Measurements from ENCODE around the gene IRAK1.
"Not testable (repeated sequence)": the region's sequence is repeated elsewhere in the genome, so short reads cannot be mapped to it uniquely, and the experiment has no call there.

The IRAK1 gene

DNA sequence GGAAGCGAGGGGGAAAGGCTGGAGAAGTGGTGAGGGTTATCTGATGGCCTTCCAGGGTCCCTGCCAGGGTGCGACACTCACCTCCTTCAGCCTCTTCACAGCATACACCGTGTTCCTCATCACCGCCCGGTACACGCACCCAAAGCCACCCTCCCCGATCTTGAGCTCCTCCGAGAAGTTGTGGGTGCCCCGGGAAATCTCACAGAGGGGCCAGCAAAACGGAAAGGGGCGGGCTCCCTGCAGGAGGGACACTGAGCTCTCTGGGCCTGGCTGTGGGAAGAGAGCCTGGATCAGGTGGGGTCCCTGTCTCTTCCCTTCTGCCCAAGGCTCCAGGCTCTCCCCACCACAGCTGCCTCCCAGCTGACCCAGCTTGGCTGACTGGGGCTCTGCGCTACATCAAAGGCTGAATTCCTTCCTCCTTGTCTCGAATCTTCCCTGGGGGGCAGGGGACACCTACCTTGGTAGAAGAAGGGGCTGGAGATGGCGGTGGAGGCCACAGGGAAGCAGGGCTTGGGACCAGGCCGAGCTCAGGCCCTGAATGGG is 1.1 kb downstream of the IRAK1 start:
- DNase-seq, result no peak

DNA sequence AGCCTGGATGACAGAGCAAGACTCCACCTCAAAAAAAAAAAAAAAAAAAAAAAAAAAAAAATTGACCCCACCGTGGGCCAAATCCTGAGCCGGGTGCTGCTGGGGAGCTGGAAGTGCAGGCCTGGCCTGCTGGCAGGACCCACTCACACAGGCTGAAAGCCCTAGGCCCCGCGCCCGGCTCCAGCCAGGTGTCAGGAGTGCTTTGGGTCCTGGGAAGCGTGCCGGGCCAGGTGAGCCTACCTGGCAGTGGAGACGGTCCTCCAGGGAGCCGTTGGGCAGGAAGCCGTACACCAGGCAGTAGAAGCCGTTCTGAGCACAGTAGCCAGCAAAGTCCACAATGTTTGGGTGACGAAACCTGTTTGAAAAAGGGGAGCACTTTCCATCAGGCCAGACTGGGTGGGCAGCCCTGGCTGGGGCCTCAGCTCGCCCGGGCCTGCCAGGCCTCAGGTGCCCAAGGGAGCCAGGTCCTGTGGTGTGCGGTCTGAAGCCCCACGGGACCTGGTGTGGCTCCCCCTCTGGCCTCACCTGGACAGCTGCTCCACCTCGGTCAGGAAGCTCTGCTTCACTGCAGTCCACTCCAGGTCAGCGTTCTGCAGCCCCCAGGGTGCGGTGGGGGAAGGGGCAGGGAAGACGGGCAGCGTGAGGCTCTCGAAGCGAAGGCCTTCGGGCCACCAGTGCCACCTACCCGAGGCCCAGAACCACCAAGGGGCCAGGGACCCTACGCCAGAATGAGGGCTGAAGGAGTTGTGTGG is 1.8 kb downstream of the IRAK1 start:
- DNase-seq, result no peak

DNA sequence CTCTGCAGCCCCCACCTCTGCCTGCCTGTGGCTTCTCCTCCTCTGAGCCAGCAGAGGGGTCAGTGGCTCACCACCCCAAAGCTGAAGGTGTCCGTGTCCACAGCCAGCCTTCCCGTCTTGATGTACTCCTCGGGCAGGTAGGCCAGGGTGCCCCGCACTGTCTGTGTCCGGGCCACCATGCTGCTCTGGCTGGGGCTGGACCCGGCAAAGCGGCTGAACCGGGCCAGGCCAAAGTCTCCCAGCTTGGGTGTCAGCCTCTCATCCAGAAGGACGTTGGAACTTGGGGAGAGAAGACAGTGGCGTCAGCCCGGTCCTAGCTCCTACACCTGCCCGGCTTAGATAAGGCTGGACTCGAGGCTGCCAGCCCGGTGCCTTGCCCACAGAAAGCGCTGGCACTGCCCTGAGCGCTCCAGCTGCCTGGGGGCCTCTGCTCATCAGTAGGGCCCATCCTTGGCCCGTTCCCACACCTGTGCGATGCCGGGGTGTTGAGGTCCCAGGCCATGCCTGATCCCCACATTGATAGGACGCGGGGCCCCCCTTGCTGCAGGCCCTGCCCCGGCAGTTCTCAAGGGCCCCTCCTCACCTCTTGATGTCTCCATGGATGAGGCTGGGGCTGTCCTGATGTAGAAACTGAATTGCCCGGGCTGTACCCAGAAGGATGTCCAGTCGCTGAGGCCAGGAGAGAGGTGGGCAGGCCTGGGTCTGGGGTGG is 3.2 kb downstream of the IRAK1 start:
- no peak for DNase-seq

DNA sequence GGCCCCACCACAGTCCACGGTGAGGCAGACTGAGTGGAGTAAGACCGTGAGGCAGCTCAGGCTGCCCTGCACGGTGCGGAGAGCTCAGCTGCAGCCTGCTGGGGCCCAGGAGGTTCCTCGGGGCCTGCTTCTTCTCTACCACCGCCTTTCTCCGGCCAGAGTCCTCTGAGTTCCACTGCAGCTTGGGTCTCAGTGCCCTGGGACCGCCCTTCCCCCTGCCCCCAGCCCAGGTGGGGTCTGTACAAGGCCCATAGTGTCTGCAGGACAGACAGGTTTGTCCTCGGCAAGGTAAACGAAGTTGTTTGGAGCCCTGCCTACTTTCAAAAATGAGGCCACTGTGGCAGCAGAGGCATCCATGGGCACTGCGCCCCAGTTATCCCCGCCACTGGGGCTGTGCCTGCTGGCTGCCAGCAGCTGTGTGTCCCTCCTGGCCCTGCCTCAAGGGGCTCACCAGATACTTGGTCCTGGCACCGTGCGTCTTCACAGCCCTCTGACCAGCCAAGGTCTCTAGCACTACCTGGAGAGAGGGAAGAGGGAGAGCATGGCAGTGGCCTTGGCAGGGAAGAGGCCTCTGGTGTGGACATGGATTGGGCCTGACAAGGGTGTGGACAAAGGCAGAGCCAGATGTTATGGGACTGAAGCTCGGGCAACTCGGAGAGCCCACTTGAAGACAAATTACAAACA is 4.0 kb downstream of the IRAK1 start:
- DNase-seq, result no peak

DNA sequence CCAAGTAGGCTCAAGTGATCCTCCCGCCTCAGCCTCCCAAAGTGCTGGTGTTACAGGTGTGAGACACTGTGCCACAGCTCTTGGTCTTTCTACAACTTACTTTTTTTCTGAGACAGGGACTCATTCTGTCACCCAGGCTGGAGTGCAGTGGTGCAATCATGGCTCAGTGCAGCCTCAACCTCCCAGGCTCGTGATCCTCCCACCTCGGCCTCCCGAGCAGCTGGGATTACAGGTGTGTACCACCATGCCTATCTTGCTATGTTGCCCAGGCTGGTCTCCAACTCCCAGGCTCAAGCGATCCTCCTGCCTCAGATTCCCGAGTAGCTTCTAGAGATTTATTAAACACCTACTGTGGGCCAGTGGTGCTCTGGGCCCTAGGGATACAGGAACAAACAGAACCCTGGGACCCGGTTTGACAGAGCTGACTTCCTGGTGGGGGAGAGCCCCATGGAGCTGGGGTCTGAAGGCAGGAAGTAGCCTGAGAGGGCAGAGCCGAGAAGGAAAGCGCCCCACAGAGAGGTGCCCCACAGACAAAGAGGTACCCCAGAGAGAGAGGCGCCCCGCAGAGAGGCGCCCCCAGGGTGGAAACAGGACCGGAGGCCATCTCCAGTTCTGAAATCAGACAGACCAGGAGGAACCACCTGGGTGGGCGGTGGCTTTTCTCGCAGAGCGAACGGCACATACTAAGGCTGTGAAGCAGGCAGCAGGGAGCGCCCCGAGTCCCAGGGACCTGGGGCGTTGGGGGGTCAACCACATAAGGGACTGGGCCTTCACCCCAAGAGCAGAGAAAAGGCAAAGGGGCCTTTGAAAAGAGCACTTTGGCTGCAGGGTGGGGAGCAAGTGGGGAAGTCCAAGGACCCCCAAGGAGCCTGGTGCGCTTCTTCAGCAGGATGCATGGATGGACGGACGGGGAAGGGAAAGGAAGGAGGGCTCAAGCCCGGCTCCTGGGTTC is 5.0 kb downstream of the IRAK1 start:
- no peak for DNase-seq

DNA sequence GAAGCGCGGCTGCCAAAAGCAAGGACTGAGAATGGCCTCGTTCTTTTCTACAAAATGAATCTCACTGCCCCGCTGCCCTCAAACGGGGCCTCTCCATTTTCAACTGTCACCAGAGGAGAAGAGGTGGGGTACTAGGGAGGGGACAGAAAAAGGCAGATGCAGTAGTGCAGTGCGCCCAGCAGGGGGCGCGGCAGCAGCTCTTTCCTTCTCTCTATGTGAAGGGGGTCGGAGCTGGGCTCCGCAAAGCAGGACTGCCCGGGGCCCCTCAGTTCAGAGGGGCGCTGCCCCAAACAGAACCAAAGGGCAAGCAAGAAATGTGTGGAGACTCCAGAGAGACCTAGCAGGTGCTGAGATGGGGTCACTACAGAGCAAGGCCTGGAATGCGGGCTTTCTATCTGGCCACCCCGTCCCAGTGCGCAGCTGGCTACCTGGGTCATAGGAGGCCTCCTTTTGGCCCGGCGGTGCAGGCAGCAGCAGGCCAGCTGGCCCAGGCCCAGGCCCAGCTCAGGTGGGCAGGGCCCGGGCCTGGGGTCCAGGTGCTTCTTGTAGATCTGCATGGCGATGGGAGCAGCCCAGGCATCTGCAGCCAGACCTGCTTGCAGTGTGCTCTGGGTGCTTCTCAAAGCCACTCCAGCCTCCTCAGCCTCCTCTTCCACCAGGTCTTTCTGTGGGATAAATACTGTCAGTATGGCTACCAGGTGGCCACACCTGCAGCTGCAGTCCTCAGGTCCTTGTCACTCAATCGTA is 5.9 kb downstream of the IRAK1 start:
- DNase-seq, result peak; percentile 46 to 51

DNA sequence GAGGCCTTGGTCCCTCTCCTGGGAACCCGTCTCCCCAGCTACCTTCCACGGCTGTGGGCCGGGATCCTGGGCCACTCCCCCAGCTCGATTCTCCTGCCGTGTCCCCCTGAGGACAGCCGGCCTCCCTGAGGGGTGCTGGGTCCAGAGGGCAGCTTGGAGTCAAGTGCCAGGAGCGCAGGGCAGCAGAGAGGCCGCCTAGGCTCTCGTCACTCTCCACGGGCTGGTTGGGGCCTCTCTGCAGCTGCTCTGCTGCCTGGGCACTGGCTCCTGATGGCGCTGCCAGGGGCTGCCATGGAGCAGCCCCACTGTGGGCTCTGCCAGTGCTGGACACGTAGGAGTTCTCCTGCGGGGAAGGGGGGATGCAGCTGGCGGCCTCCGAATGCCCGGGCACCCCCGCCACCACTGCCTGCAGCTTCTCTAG is 6.7 kb downstream of the IRAK1 start:
- no peak for DNase-seq

DNA sequence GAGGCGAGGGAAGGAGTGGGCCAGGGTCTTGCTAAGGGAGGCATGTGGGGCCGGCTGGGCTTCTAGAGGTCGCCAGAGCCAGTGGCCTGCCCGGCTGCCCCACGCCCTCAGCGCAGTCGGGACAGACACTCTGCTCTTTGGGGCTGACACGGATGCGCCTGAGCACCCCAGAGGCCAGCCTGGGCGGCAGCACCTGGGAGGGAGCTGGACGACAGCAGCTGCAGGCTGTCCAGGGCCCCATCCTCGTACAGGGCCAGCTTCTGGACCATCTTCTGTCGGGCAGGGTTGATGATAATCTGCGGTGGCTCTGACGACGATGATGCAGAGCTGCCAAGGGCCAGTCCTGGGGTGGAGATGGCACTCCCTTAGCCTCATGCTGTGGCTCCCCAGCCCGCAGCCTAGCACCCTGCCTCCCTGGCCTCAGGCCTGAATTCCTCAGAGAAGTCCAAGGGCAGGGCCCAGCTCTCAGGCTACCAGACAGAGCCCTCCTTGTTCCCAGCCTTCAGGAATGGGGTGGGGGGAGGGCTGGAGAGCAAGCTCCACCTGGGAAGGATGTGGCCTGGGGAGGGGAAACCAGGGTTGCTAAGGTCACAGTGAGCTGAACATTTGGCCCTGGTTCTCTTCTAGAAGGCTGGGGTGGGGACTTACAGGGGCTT is 7.2 kb downstream of the IRAK1 start:
- no peak for DNase-seq

DNA sequence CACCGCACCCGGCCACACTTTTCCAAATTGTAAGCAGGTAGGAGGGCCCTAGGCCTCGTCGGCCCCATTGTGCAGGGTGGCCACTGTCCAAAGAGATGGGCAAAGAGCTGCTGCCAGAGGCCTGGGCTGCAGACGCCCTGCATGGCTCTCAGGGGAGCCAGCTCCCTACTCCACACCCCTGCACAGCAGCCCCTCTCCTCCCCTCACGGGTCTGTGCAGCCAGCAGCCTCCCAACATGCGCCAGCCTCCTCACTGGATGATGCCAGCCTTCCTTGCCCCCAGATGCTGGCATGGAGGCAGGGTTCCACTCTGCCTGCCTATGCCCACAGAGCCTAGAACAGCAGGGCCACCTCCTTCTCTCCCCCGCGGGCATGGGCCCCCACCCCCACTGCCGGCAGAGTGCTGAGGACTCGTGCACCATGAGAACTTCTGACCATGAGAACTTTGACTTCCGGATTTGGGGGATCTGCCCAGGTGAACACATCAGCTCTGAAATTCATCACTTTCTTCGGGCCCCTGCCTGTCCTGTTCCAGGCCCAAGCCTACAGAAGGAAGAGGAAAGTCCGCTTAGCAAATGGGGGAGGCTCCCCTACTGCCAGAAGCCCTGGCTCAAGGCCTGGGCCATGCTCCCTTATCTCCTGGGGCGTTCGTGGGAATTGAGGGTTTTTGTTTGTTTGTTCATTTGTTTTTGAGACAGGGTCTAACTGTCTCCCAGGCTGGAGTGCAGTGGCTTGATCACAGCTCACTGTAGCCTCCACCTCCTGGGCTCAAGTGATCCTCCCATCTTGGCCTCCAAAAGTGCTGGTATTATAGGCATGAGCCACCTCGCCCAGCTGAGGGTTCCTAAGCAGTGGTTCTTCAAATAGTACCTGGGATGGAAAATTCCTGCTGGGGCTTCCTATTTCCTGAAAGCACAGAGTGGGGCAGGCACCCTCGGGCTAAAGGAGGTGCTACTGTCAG is 8.0 kb downstream of the IRAK1 start:
- DNase-seq, result no peak

DNA sequence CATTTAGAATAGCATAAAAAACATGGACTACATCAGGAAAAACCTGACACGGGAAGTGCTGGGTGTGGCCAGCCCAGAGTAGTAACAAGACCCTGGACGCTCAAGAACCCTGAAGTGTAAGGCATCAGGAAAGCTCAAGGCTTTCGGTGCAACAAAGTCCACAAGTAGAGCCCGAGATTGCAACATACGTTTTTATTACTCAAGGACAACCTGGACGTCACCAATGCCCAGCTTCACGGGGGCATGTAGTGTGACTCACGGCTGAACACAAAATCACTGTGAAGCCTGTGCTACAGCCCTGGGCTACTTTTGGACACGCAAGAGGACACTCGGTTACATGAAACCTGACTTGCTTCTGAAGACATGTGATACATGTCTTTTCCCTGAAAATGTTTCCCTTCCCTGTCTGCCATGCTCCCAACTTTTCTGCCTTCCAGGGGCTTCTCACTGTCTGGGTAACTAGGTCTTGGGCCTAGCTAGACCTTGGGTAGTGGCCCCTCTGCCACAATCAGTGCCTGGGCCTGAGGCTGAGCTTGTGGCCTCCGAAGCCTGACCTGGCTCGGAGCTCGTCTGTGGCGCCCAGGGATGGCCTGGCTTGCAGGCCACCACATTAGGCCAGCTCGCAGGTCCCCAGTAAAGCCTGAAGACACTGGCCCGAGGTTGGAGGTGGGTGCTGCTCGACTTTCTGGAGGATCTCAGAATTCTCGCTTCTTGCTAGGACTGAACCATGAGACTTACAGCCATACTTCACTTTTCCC is 9.2 kb downstream of the IRAK1 start:
- DNase-seq, result no peak

DNA sequence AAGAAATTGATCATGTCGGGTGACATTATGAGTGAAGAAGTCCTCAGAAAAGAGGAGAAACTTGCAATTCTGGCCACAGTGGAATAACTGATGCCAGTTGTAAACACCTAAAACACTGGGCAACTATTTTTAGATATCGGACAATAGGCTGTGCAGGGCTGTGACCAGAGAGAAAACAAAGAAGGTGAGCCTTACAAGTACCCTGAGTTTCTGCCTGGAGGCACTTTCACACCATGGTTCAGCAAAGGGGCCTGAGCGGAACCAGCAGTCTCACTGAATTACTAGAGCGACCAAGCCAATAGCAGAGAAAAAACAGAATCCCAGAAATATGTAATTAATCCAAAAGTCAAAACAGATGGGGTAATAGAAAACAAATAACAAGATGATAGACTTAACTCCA is 11.2 kb downstream of the IRAK1 start:
- no peak for DNase-seq

DNA sequence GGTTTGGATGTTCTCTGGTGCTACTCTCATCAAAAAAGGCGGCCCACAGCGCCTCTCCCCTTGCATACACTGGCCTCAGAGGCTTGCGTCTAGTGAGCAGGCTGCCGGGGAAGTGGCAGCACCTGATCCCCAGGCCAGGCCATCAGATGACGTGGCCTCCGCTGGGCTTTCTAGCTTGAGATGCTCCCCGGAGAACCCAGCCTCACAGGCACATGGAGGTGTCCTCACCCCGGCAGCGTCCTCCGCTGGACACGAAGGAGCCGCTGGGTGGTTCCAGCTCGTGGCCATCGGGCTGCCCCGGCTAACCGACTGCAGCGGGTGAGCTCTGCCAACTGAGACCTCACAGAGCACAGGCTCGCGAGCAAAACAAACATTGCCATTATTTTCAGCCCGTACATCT is 12.8 kb downstream of the IRAK1 start:
- no peak for DNase-seq

DNA sequence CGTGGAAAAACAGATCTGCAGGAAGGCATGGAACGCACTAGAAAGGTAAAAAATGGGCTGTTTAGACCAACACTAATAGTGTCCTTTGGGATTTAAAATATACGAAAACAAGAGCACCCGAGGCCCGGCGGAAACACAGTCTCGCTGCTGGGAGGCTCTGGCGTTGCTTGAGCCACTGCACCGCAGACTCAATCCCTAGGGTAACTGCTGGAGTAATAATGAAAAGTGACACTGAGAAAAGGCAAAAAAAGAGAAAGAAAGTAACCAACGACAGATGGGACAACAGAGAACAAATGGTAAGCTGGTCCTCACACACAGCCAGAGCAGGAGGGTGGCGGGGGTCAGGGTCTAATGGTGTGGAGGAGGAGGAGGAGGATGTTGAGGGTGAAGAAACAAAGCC is 15.4 kb downstream of the IRAK1 start:
- DNase-seq, result no peak

DNA sequence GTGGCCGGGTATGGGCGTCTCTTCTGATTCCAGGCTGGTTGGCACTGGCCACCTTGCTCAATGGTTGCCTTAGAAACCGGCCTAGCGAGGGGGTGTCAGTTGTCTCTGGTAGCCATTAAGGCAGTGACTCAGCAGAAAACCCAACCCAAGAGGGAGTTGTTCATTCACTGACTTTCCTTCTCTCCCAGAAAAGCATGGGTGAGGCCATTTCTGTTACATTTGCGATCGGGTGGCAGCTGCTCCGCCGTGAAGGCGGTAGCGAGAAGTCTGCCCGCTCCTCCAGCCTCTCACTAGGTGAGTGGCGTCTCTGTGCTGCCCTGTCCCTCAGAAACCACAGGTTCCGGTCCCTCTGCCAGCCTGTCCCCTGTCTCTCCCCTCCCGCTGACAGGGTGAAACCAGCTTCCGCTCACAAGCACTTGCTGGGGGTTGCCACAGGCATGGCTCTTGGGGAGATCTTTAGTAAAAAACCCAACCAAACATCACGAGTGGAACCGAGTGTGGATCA is 17.4 kb downstream of the IRAK1 start:
- DNase-seq, result peak; percentile 48 to 59

DNA sequence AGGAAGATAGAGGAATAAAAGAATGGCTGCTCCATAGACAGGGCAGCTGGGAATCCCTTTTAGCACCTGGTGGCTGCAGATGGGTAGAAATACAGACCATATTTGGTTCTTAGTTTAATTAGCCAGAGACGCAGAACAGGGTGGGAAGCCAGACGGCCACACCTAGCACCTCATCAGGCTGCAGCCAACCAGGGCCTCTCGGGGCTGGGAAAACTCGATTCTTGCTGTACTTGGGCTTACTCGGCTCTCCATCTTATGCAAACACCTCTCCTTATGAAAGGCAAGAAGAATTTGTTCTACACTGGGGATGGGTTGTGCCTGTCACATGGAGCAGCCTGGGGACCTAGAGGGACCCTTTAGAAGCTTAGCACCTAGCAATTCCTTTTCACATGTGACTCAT is 19.7 kb downstream of the IRAK1 start:
- DNase-seq, result no peak

DNA sequence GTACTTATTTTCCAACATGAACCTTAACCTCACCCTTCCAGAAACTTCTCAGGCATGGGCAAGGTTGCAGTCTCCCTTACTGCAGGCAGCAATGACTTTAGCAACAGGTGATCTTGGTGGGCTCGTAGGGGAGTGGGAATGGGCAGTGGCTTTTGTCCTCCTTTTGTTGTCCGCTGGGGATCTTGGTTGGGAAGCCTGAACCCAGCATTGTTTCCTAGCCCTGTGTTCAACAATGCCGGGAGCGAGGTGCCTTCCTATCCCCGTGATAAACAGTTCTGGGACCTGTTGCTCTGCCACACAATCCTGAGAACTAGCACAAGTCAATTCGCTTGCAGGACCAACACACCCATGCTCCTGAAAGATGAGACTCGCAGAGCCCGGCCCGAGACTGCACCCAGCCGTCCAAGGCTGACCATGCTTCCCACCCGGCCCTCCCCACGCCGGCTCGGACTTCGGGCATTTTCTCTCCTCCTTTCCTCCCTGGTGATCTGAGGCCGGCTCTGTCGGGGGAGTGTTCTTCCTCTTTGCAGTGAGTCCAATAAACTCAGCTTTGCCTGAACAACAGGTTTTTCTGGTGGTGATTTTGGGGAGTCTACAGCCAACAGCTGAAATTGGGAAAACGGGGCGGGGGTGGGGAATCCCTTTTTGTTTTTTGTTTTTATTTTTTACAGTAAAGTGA is 20.2 kb downstream of the IRAK1 start:
- no peak for DNase-seq

DNA sequence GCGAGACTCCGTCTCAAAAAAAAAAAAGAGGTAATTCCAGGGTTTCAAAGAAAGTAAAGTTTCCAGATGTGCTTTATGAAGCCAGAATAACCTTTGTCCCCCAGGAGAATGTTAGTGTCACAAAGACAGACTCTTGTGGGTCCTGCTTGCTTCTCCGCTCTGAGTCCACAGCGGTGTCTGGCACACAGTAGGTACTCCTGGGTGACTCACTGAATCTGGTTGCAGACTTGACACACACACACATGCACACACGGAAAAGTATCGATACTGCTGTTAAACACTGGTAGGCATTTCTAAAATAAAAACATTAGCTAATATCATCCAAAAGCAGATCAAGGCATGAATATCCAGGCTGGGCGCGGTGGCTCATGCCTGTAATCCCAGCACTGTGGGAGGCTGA is 24.2 kb downstream of the IRAK1 start:
- no peak for DNase-seq

DNA sequence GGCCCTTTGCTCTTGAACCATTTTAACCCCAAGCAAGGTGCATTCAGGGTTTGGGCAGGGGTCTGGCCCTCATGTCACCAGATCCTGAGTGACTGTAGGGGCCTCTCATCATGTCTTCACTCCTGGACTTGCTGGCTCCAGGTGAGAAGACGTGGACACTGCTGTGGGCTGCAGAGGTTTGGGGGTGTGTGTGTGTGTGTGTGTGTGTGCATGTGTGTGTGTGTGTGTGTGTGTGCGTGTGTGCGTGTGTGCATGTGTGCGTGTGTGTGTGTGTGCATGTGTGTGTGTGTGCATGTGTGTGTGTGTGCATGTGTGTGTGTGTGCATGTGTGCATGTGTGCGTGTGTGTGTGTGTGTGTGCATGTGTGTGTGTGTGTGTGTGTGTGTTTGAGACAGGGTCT is 25.3 kb downstream of the IRAK1 start:
- not testable (repeated sequence) for DNase-seq
